IMR-90 (cell line): ENCODE data around the gene SCTR. TPM values are rescaled to one million over a fixed set of nuclear protein-coding genes. Genes with fewer than 3 reads are reported as not detected.

Experiments used
- ATAC-seq: fragments of 200-7000 bp; cut with Tn5 transposase; 2 replicates; pipeline ENCODE4 v1.9.1; 2020; ENCODE audit warnings: low read depth, mild to moderate bottlenecking, moderate library complexity
- BruUV-seq: library from RNA; stranded (reverse); fragments of 400-500 nt; replicated peaks from 2 replicates; lab custom pipeline; 2021; lab: Mats Ljungman, UMichigan
- CTCF ChIA-PET: fragments of 300-600 bp; formaldehyde crosslinking; extraction: SDS; loops from one replicate; lab custom pipeline; 2021; ENCODE audit warnings: antibody characterized with exemption; lab: Yijun Ruan, JAX
- POLR2A ChIA-PET: fragments of 300-600 bp; sonication (Branson Sonifier 250); formaldehyde crosslinking; loops from one replicate; lab custom pipeline; 2022; ENCODE audit warnings: antibody characterized with exemption; ENCODE audit not compliant: unreplicated experiment; lab: Charles Lee
- DNase-seq: peaks from one replicate; pipeline ENCODE4 v3.0.0; 2013
- H2AFZ ChIP-seq: replicated peaks from 2 replicates; pipeline ENCODE3; 2013; ENCODE audit warnings: low read length, mild to moderate bottlenecking; ENCODE audit not compliant: poor library complexity
- H2AK5ac ChIP-seq: 2 replicates; pipeline ENCODE4 v1.6.1; 2013; ENCODE audit warnings: low read depth, low read length, inconsistent platforms
- H2AK9ac ChIP-seq: replicated peaks from 2 replicates; pipeline ENCODE3; 2013; ENCODE audit warnings: mild to moderate bottlenecking, low read depth, low read length, moderate library complexity; ENCODE audit not compliant: poor library complexity
- H2BK120ac ChIP-seq: 2 replicates; pipeline ENCODE4 v1.6.1; 2013; ENCODE audit warnings: low read depth, low read length, inconsistent platforms
- H2BK15ac ChIP-seq: 3 replicates; pipeline ENCODE4 v1.6.1; 2013; ENCODE audit warnings: low read depth, low read length, inconsistent platforms
- H2BK20ac ChIP-seq: 2 replicates; pipeline ENCODE4 v1.6.1; 2013; ENCODE audit warnings: low read depth, mild to moderate bottlenecking, inconsistent platforms, low read length, moderate library complexity
- H2BK5ac ChIP-seq: 2 replicates; pipeline ENCODE4 v1.6.1; 2013; ENCODE audit warnings: mild to moderate bottlenecking, low read depth, low read length, inconsistent platforms; ENCODE audit not compliant: poor library complexity, severe bottlenecking
- H3K14ac ChIP-seq: replicated peaks from 2 replicates; pipeline ENCODE4 v1.6.1; 2013; ENCODE audit warnings: low read depth, low read length, inconsistent platforms
- H3K18ac ChIP-seq: 2 replicates; pipeline ENCODE4 v1.6.1; 2013; ENCODE audit warnings: low read depth, low read length, control low read depth
- H3K23ac ChIP-seq: 2 replicates; pipeline ENCODE4 v1.6.1; 2013; ENCODE audit warnings: low read depth, low read length, inconsistent platforms
- H3K27ac ChIP-seq: 2 replicates; pipeline ENCODE4 v1.5.1; 2013; ENCODE audit warnings: mild to moderate bottlenecking, control low read depth, low read length; ENCODE audit not compliant: insufficient read depth
- H3K27me3 ChIP-seq: 2 replicates; pipeline ENCODE4 v1.6.1; 2013; ENCODE audit warnings: low read length; ENCODE audit not compliant: control insufficient read depth, insufficient read depth
- H3K36me3 ChIP-seq: 2 replicates; pipeline ENCODE4 v1.6.1; 2013; ENCODE audit warnings: low read length, mixed read lengths; ENCODE audit not compliant: control insufficient read depth, insufficient read depth
- H3K4ac ChIP-seq: 2 replicates; pipeline ENCODE4 v1.6.1; 2013; ENCODE audit warnings: low read depth, low read length, inconsistent platforms
- H3K4me1 ChIP-seq: 2 replicates; pipeline ENCODE4 v1.6.1; 2013; ENCODE audit warnings: low read length, mixed read lengths; ENCODE audit not compliant: control insufficient read depth, insufficient read depth
- H3K4me2 ChIP-seq: 2 replicates; pipeline ENCODE4 v1.6.1; 2013; ENCODE audit warnings: low read depth, mild to moderate bottlenecking, control low read depth, low read length, moderate library complexity
- H3K4me3 ChIP-seq: 2 replicates; pipeline ENCODE4 v1.5.1; 2013; ENCODE audit warnings: low read depth, mild to moderate bottlenecking, control low read depth, low read length, moderate library complexity; ENCODE audit not compliant: insufficient read depth
- H3K56ac ChIP-seq: 2 replicates; pipeline ENCODE4 v1.6.1; 2013; ENCODE audit warnings: low read length, inconsistent platforms; ENCODE audit not compliant: insufficient read depth; ENCODE audit errors: extremely low read depth
- H3K79me1 ChIP-seq, 2 experiments: 2 replicates each; pipeline ENCODE4 v1.6.1; 2013; ENCODE audit warnings: low read length in 2 of 2, inconsistent platforms in 1 of 2, low read depth in 1 of 2
- H3K9ac ChIP-seq: 2 replicates; pipeline ENCODE4 v1.6.1; 2013; ENCODE audit warnings: low read depth, low read length, control low read depth
- H3K9me1 ChIP-seq: 2 replicates; pipeline ENCODE4 v1.6.1; 2013; ENCODE audit warnings: low read length, inconsistent platforms; ENCODE audit not compliant: insufficient read depth
- H3K9me3 ChIP-seq: 2 replicates; pipeline ENCODE4 v1.6.1; 2013; ENCODE audit warnings: low read length; ENCODE audit not compliant: control insufficient read depth, insufficient read depth
- H4K20me1 ChIP-seq: 2 replicates; pipeline ENCODE4 v1.6.1; 2013; ENCODE audit warnings: low read length, inconsistent platforms; ENCODE audit not compliant: insufficient read depth
- H4K5ac ChIP-seq: 2 replicates; pipeline ENCODE4 v1.6.1; 2013; ENCODE audit warnings: mild to moderate bottlenecking, low read depth, low read length, control low read depth
- H4K8ac ChIP-seq, 2 experiments: 2 replicates each; pipeline ENCODE4 v1.6.1; 2013; ENCODE audit warnings: low read depth in 2 of 2, low read length in 2 of 2, control low read depth in 1 of 2, inconsistent platforms in 1 of 2
- H4K91ac ChIP-seq: 2 replicates; pipeline ENCODE4 v1.6.1; 2013; ENCODE audit warnings: low read depth, low read length, inconsistent platforms; ENCODE audit not compliant: insufficient read depth
- BHLHE40 ChIP-seq: fragments of 150-350 bp; IDR thresholded peaks from 2 replicates; pipeline ENCODE4 v1.6.1; 2016; ENCODE audit warnings: mild to moderate bottlenecking, low read depth, low read length
- POLR2A ChIP-seq: IDR thresholded peaks from 2 replicates; pipeline ENCODE4 v1.6.1; 2012; ENCODE audit warnings: mild to moderate bottlenecking, low read depth, low read length
- SMC3 ChIP-seq: fragments of 150-350 bp; IDR thresholded peaks from 2 replicates; pipeline ENCODE4 v1.6.1; 2016; ENCODE audit warnings: low read depth, mild to moderate bottlenecking, antibody characterized with exemption, low read length, moderate library complexity
- WGBS, 2 experiments: methylation state at CpG; one replicate each; pipeline versions ENCODE4 v1.1.5 to v1.1.7; 2013; ENCODE audit warnings: missing lambda C conversion rate in 2 of 2; ENCODE audit not compliant: insufficient read length in 1 of 2; ENCODE audit errors: extremely low coverage in 2 of 2; 5-methylcytosine and 5-hydroxymethylcytosine counted together
- dilution Hi-C: fragments of 300-500 bp; cut with HindIII; formaldehyde crosslinking; loops from one replicate; pipeline ENCODE4 v1.14.3; 2018; ENCODE audit warnings: low sequenced_read_pairs; ENCODE audit not compliant: unreplicated experiment
- in situ Hi-C: fragments of 300-500 bp; cut with MboI; formaldehyde crosslinking; loops from 3 replicates; pipeline ENCODE4 v1.14.3; 2019; ENCODE audit warnings: low sequenced_read_pairs, inconsistent platforms, mixed read lengths
- intact Hi-C: fragments of 100-400 bp; cut with micrococcal nuclease; formaldehyde crosslinking; loops from 2 replicates; pipeline ENCODE4 v1.10.0; 2022
- polyA plus RNA-seq, 3 experiments: library from polyadenylated mRNA; depleted of rRNA; stranded (reverse); fragments of >200 nt; gene quantifications; 2 replicates each; pipeline ENCODE4 v1.2.3, GENCODE V29; 2012; ENCODE audit warnings: low replicate concordance in 1 of 3
- total RNA-seq: library from RNA; depleted of rRNA; stranded (reverse); fragments of >200 nt; gene quantifications from 2 replicates; pipeline ENCODE4 v1.2.3, GENCODE V29; 2012

The SCTR gene
- total and polyA plus RNA-seq, 2 of the 4 experiments (the other 2 are of a cell fraction), result not detected

DNA sequence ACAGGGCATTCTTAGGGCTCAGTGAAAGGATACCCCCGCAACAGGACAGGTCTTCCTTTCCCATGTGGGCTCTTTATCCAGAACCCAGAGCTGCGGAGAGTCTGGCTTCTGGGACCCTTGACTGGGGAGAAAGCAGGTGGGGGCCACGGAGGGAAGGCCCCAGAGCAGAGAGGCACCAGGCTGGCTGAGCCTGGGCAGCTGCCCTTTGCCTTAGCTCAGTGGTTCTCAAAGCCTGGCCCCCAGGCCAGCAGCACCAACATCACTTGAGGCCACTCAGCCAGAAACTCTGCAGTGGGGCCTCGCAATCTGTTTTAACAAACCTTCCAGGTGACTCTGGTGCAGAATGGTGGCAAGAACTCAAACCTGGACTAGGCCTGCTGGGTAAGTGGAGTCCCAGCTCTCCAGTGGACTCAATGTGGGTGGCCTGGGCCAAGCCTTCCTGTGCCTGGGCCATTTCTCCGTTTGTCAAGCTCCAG lies 94.2 kb downstream of the SCTR start:
- H3K9ac ChIP-seq, result no peak overlapping the region
- ATAC-seq (no peak), DNase-seq (no peak)
- no peaks in the 10 kb centered on the region for H3K9me1 ChIP-seq
- no peak overlapping the region for H2AK5ac ChIP-seq
- no peaks in the 10 kb centered on the region for H4K20me1 ChIP-seq
- in situ Hi-C loops, result no loop called here
- no peak overlapping the region for H3K4me2 ChIP-seq
- H3K56ac ChIP-seq, result no peak overlapping the region
- no peak overlapping the region for H2BK15ac ChIP-seq
- intact Hi-C loops, result no loop called here
- dilution Hi-C loops, result no loop called here
- no peak overlapping the region for H2BK120ac ChIP-seq
- no peak for TF ChIP-seq SMC3
- TF ChIP-seq POLR2A, result no peak
- TF ChIP-seq BHLHE40, result no peak
- ChIA-PET POLR2A (no interaction called here), CTCF (no interaction called here)
- no peak overlapping the region for H2AFZ ChIP-seq
- no peak overlapping the region for H4K5ac ChIP-seq
- H3K79me1 ChIP-seq, result no peaks in the 10 kb centered on the region
- H3K23ac ChIP-seq, result no peak overlapping the region
- BruUV-seq, result no TSS peak
- H3K36me3 ChIP-seq, result no peaks in the 10 kb centered on the region
- H3K27ac ChIP-seq, result no peak overlapping the region
- H4K91ac ChIP-seq, result no peak overlapping the region
- no peak overlapping the region for H3K4me3 ChIP-seq
- no peak overlapping the region for H2AK9ac ChIP-seq
- WGBS, 2 experiments, result 100% methylated on average over 1 of the region's 5 CpGs; no CpG with 5 or more reads in 1 of the 2 experiments
- no peak overlapping the region for H3K4ac ChIP-seq
- no peak overlapping the region for H2BK5ac ChIP-seq
- H3K9me3 ChIP-seq, result no peaks in the 10 kb centered on the region; the same call in 1 of the 2 replicates
- H3K27me3 ChIP-seq, result peaks cover 70% of the 10 kb centered on the region
- no peak overlapping the region for H4K8ac ChIP-seq
- no peak overlapping the region for H3K18ac ChIP-seq
- no peak overlapping the region for H2BK20ac ChIP-seq
- peaks cover 3% of the 10 kb centered on the region; the same call in 1 of the 2 replicates for H3K4me1 ChIP-seq
- H3K14ac ChIP-seq, result no peak overlapping the region
